ENCODE data around the gene HBS1L.

The HBS1L gene

GRCh38 chr6:134967711-134968110, 86.9 kb downstream of the HBS1L start:
- Histone ChIP-seq H3K27me3 (ENCODE audit: insufficient read depth, low read length) (no peaks in the 10 kb centered on the region), H3K9me3 (ENCODE audit: low read length) (no peaks in the 10 kb centered on the region), H3K4me1 (ENCODE audit: insufficient read depth, low read length) (no peaks in the 10 kb centered on the region), H3K4me3 (ENCODE audit: low read length) (no peak overlapping the region), H2AFZ (ENCODE audit: low read depth, low read length) (no peak overlapping the region), H3K36me3 (ENCODE audit: insufficient read depth, low read length) (peaks cover 40% of the 10 kb centered on the region)

DNA sequence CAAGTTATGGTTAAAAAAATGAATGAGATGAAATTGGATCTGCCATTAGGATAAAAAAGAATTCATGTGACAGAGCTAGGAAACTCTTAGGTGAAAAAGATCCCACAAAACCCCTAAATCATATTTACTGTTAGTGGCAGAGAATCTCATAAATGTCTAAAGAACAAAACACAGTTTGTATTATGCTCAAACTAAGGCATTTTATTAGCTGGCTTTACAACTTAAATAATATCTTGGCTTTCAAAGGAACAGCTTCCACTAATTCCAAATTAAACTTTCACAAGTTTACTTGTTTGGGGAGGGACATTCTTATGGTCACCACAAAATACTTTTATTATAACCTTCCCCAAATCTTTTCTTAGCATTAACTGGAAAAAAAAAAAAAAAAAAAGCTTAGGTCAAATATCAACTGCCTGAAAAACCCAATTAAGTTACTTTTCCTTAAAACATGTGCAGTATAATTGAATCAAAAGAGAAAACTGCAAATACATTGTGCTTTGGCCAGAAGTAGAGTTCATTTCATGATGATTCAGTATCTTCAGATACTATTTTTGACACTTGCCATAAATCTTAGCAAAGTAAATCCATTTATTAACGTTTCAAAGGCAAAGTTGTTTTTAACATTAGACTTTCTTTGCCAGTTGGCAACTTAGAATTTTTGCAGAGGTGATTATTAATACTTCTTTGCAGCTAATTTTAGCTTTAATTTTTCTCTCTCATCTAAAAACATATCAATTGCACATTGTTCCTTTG, 90.0 kb downstream of the HBS1L start:
- H3K36me3 ChIP-seq (ENCODE audit: insufficient read depth, low read length), result peaks cover 41% of the 10 kb centered on the region
- no peaks in the 10 kb centered on the region for H3K4me1 ChIP-seq (ENCODE audit: insufficient read depth, low read length)

GRCh38 chr6:134962421-134962820, 92.2 kb downstream of the HBS1L start:
- peaks cover 44% of the 10 kb centered on the region for H3K36me3 ChIP-seq (ENCODE audit: insufficient read depth, low read length)

More for the DNA sequence above, 90.0 kb downstream of the HBS1L start:
- Histone ChIP-seq H3K4me3 (ENCODE audit: low read length) (no peak overlapping the region), H2AFZ (ENCODE audit: low read depth, low read length) (no peak overlapping the region), H3K9me3 (ENCODE audit: low read length) (no peaks in the 10 kb centered on the region), H3K27me3 (ENCODE audit: insufficient read depth, low read length) (no peaks in the 10 kb centered on the region)

GRCh38 chr6:134961366-134961765, 93.3 kb downstream of the HBS1L start:
- Histone ChIP-seq H3K4me1 (ENCODE audit: insufficient read depth, low read length) (no peaks in the 10 kb centered on the region), H3K27me3 (ENCODE audit: insufficient read depth, low read length) (no peaks in the 10 kb centered on the region), H3K4me3 (ENCODE audit: low read length) (no peak overlapping the region), H3K9me3 (ENCODE audit: low read length) (peaks cover 4% of the 10 kb centered on the region), H2AFZ (ENCODE audit: low read depth, low read length) (no peak overlapping the region), H3K36me3 (ENCODE audit: insufficient read depth, low read length) (peaks cover 42% of the 10 kb centered on the region)

More at GRCh38 chr6:134962421-134962820, 92.2 kb downstream of the HBS1L start:
- Histone ChIP-seq H3K4me1 (ENCODE audit: insufficient read depth, low read length) (no peaks in the 10 kb centered on the region), H3K4me3 (ENCODE audit: low read length) (no peak overlapping the region), H3K9me3 (ENCODE audit: low read length) (peaks cover 4% of the 10 kb centered on the region), H2AFZ (ENCODE audit: low read depth, low read length) (no peak overlapping the region), H3K27me3 (ENCODE audit: insufficient read depth, low read length) (no peaks in the 10 kb centered on the region)

DNA sequence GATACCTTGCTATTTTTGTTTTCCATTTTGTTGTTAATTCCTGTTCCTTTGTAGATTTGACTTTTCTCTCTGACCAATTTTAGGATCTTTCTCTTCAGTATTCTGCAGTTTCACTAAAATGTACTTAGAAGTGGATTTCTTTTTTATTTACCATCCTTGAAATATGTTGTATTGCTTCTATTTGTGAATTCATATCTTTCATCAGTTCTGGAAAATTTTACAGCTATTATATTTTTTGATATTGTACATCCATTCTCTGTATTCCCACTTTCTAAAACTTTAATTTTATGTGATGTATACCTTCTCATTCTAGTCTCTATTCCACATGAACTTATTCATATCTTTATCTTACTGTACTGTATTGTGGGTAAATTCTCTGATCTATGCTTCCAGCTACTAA, 95.0 kb downstream of the HBS1L start:
- no peaks in the 10 kb centered on the region for H3K4me1 ChIP-seq (ENCODE audit: insufficient read depth, low read length)
- H2AFZ ChIP-seq (ENCODE audit: low read depth, low read length), result no peak overlapping the region
- peaks cover 4% of the 10 kb centered on the region for H3K9me3 ChIP-seq (ENCODE audit: low read length)
- no peak overlapping the region for H3K4me3 ChIP-seq (ENCODE audit: low read length)
- H3K27me3 ChIP-seq (ENCODE audit: insufficient read depth, low read length), result no peaks in the 10 kb centered on the region
- peaks cover 25% of the 10 kb centered on the region for H3K36me3 ChIP-seq (ENCODE audit: insufficient read depth, low read length)

- peaks cover 4% of the 10 kb centered on the region for H3K9me3 ChIP-seq (ENCODE audit: low read length)
- no peaks in the 10 kb centered on the region for H3K27me3 ChIP-seq (ENCODE audit: insufficient read depth, low read length)
- peaks cover 9% of the 10 kb centered on the region for H3K36me3 ChIP-seq (ENCODE audit: insufficient read depth, low read length)
- H3K4me1 ChIP-seq (ENCODE audit: insufficient read depth, low read length), result no peaks in the 10 kb centered on the region
- H2AFZ ChIP-seq (ENCODE audit: low read depth, low read length), result no peak overlapping the region
- no peak overlapping the region for H3K4me3 ChIP-seq (ENCODE audit: low read length)
Observed at GRCh38 chr6:134956676-134957075, 97.9 kb downstream of the HBS1L start.

- Histone ChIP-seq H3K4me1 (ENCODE audit: insufficient read depth, low read length) (no peaks in the 10 kb centered on the region), H2AFZ (ENCODE audit: low read depth, low read length) (no peak overlapping the region), H3K36me3 (ENCODE audit: insufficient read depth, low read length) (peaks cover 5% of the 10 kb centered on the region), H3K4me3 (ENCODE audit: low read length) (no peak overlapping the region), H3K9me3 (ENCODE audit: low read length) (peaks cover 4% of the 10 kb centered on the region), H3K27me3 (ENCODE audit: insufficient read depth, low read length) (no peaks in the 10 kb centered on the region)
Observed at GRCh38 chr6:134956032-134956431, 98.6 kb downstream of the HBS1L start.

GRCh38 chr6:134954272-134955000, 100.2 kb downstream of the HBS1L start:
- H3K27me3 ChIP-seq (ENCODE audit: insufficient read depth, low read length), result no peaks in the 10 kb centered on the region
- H3K4me1 ChIP-seq (ENCODE audit: insufficient read depth, low read length), result no peaks in the 10 kb centered on the region
- H3K9me3 ChIP-seq (ENCODE audit: low read length), result peaks cover 4% of the 10 kb centered on the region
- no peak overlapping the region for H3K4me3 ChIP-seq (ENCODE audit: low read length)
- H2AFZ ChIP-seq (ENCODE audit: low read depth, low read length), result no peak overlapping the region
- H3K36me3 ChIP-seq (ENCODE audit: insufficient read depth, low read length), result peaks cover 5% of the 10 kb centered on the region

- Histone ChIP-seq H2AFZ (ENCODE audit: low read depth, low read length) (no peak overlapping the region), H3K27me3 (ENCODE audit: insufficient read depth, low read length) (no peaks in the 10 kb centered on the region), H3K4me1 (ENCODE audit: insufficient read depth, low read length) (no peaks in the 10 kb centered on the region), H3K36me3 (ENCODE audit: insufficient read depth, low read length) (no peaks in the 10 kb centered on the region), H3K4me3 (ENCODE audit: low read length) (no peak overlapping the region), H3K9me3 (ENCODE audit: low read length) (no peaks in the 10 kb centered on the region)
Observed at GRCh38 chr6:134951494-134952263, 102.9 kb downstream of the HBS1L start.

DNA sequence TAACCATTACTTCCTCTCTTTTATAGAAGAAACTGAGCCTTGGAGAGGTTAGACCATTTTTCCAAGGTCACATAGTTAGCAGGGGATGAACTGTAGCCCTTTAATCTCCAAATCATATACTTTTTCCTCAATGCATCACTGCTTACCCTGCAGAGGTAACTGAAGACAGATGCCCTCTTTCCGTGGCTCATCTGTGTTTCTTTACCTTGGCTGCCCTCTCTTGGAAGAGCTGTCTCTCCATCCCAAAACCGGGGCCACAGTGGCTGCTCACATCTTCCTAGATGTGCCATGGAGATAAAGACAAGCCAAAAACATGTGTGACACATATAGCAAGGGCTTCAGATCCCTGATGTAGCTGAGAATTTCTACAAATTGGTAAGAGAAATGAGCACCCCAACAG, 104.1 kb downstream of the HBS1L start:
- no peak overlapping the region for H2AFZ ChIP-seq (ENCODE audit: low read depth, low read length)
- H3K4me3 ChIP-seq (ENCODE audit: low read length), result no peak overlapping the region
- no peaks in the 10 kb centered on the region for H3K9me3 ChIP-seq (ENCODE audit: low read length)
- no peaks in the 10 kb centered on the region for H3K4me1 ChIP-seq (ENCODE audit: insufficient read depth, low read length)
- H3K27me3 ChIP-seq (ENCODE audit: insufficient read depth, low read length), result no peaks in the 10 kb centered on the region
- no peaks in the 10 kb centered on the region for H3K36me3 ChIP-seq (ENCODE audit: insufficient read depth, low read length)

- no peaks in the 10 kb centered on the region for H3K9me3 ChIP-seq (ENCODE audit: low read length)
- no peak within 1 kb of the TSS for H3K4me3 ChIP-seq (ENCODE audit: low read length)
- H3K27me3 ChIP-seq (ENCODE audit: insufficient read depth, low read length), result no peaks in the 10 kb centered on the region
- no peak within 1 kb of the TSS for H2AFZ ChIP-seq (ENCODE audit: low read depth, low read length)
- H3K36me3 ChIP-seq (ENCODE audit: insufficient read depth, low read length), result no peaks in the 10 kb centered on the region
- no peaks in the 10 kb centered on the region for H3K4me1 ChIP-seq (ENCODE audit: insufficient read depth, low read length)
Observed at GRCh38 chr6:134949927-134950326, 104.7 kb downstream of the HBS1L start, which contains the start of gene ALDH8A1. TSS of gene ALDH8A1 (minus strand) at chr6:134950101. CDS start at chr6:134950053, 48 bp downstream.

DNA sequence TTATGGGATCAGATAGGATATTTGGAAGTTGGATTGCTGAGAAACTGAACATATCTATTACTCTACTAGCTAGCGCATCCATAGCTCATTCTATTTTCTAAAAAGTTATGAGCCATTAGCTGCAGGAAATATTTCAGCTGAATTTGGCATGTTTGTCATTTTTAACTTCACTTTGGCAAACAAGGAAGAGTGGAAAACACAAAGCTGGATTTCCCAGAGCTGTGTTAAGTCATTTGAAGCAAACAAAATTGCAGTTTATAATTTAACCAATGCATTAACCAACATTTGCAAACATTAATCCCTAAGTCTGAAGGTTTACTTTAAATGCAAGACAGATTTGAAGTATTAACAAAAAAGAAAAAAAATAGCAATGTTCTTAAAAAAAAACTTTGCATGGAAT, 105.9 kb downstream of the HBS1L start:
- H3K9me3 ChIP-seq (ENCODE audit: low read length), result no peaks in the 10 kb centered on the region
- H2AFZ ChIP-seq (ENCODE audit: low read depth, low read length), result no peak overlapping the region
- H3K4me3 ChIP-seq (ENCODE audit: low read length), result no peak overlapping the region
- no peaks in the 10 kb centered on the region for H3K4me1 ChIP-seq (ENCODE audit: insufficient read depth, low read length)
- no peaks in the 10 kb centered on the region for H3K27me3 ChIP-seq (ENCODE audit: insufficient read depth, low read length)
- no peaks in the 10 kb centered on the region for H3K36me3 ChIP-seq (ENCODE audit: insufficient read depth, low read length)

GRCh38 chr6:134948142-134948541, 106.5 kb downstream of the HBS1L start:
- Histone ChIP-seq H2AFZ (ENCODE audit: low read depth, low read length) (no peak overlapping the region), H3K27me3 (ENCODE audit: insufficient read depth, low read length) (no peaks in the 10 kb centered on the region), H3K4me1 (ENCODE audit: insufficient read depth, low read length) (no peaks in the 10 kb centered on the region), H3K4me3 (ENCODE audit: low read length) (no peak overlapping the region), H3K9me3 (ENCODE audit: low read length) (no peaks in the 10 kb centered on the region), H3K36me3 (ENCODE audit: insufficient read depth, low read length) (no peaks in the 10 kb centered on the region)

Measured in neuron (in vitro differentiated cells).